Stimulated activated CD4-positive, alpha-beta T cell treated with anti-CD3 and anti-CD28 coated beads, Interleukin-2, amount 100 ng/mL, for 24 hours (primary cell): ENCODE measurements around the gene PDK2.
A peak's percentile ranks its signal among the peaks of the same experiment; 100 is the strongest.

ENCODE experiments used
- DNase-seq, 2 donors: peaks; one replicate each; pipeline ENCODE4 v3.0.0-alpha.2; 2020

Gene PDK2

GRCh38 chr17:50080096-50080480 is 15.1 kb upstream of the PDK2 start:
- no peak for DNase-seq

- no peak for DNase-seq
These were observed 14.3 kb upstream of the PDK2 start for GRCh38 chr17:50080827-50081226.

GRCh38 chr17:50081757-50082156 is 13.4 kb upstream of the PDK2 start:
- DNase-seq = no peak

- peak; percentile 79 to 82 for DNase-seq
These were observed 7.8 kb upstream of the PDK2 start for GRCh38 chr17:50087246-50087911.

GRCh38 chr17:50087912-50088405 is 7.2 kb upstream of the PDK2 start:
- no peak for DNase-seq

- no peak for DNase-seq
These were observed 6.0 kb upstream of the PDK2 start for GRCh38 chr17:50088952-50089825.

- no peak for DNase-seq
These were observed 5.1 kb upstream of the PDK2 start for GRCh38 chr17:50090071-50090470.

- no peak for DNase-seq
These were observed 3.9 kb upstream of the PDK2 start for GRCh38 chr17:50090971-50091917.

- DNase-seq = no peak
These were observed 3.2 kb upstream of the PDK2 start for GRCh38 chr17:50091918-50092285.

- DNase-seq = no peak
These were observed 1.9 kb upstream of the PDK2 start for GRCh38 chr17:50093246-50093645.

GRCh38 chr17:50093807-50094206 is 1.3 kb upstream of the PDK2 start:
- no peak for DNase-seq

- peak; percentile 95 to 97 for DNase-seq
These were observed 853 bp upstream of the PDK2 start for GRCh38 chr17:50094243-50094752.

GRCh38 chr17:50095626-50096037 is 481 bp downstream of the PDK2 start:
- no peak for DNase-seq

- no peak for DNase-seq
These were observed 941 bp downstream of the PDK2 start for GRCh38 chr17:50096092-50096491.

- DNase-seq = no peak
These were observed 1.6 kb downstream of the PDK2 start for GRCh38 chr17:50096758-50097157.

- no peak for DNase-seq
These were observed 2.3 kb downstream of the PDK2 start for GRCh38 chr17:50097455-50097854.

GRCh38 chr17:50097926-50098325 is 2.8 kb downstream of the PDK2 start:
- no peak for DNase-seq

GRCh38 chr17:50098583-50098982 is 3.4 kb downstream of the PDK2 start:
- DNase-seq = no peak

- DNase-seq = no peak
These were observed 3.9 kb downstream of the PDK2 start for GRCh38 chr17:50099003-50099402.

- no peak for DNase-seq
These were observed 5.3 kb downstream of the PDK2 start for GRCh38 chr17:50100480-50100883.

GRCh38 chr17:50100921-50101345 is 5.8 kb downstream of the PDK2 start:
- no peak for DNase-seq

GRCh38 chr17:50101346-50102163 is 6.4 kb downstream of the PDK2 start:
- DNase-seq = no peak
